ENCODE data around the gene MED27. TPM values are rescaled to one million over a fixed set of nuclear protein-coding genes. Genes with fewer than 3 reads are reported as not detected.

The MED27 gene
- polyA plus RNA-seq, 1 experiment: 36.9 TPM

- no peaks in the 10 kb centered on the region for H3K27me3 ChIP-seq (ENCODE audit: control insufficient read depth, insufficient read depth, low read length)
- no peaks in the 10 kb centered on the region for H3K36me3 ChIP-seq (ENCODE audit: control insufficient read depth, insufficient read depth, low read length)
- DNase-seq (ENCODE audit: low read depth): no peak
- POLR2A ChIA-PET: no interaction called here
- CTCF ChIA-PET: interaction anchor here (1.6 kb wide), 1 partner anchor 74 kb away, joined by 3 read pairs; no protein-coding TSS in a partner anchor
- TF ChIP-seq, protein P1, sequence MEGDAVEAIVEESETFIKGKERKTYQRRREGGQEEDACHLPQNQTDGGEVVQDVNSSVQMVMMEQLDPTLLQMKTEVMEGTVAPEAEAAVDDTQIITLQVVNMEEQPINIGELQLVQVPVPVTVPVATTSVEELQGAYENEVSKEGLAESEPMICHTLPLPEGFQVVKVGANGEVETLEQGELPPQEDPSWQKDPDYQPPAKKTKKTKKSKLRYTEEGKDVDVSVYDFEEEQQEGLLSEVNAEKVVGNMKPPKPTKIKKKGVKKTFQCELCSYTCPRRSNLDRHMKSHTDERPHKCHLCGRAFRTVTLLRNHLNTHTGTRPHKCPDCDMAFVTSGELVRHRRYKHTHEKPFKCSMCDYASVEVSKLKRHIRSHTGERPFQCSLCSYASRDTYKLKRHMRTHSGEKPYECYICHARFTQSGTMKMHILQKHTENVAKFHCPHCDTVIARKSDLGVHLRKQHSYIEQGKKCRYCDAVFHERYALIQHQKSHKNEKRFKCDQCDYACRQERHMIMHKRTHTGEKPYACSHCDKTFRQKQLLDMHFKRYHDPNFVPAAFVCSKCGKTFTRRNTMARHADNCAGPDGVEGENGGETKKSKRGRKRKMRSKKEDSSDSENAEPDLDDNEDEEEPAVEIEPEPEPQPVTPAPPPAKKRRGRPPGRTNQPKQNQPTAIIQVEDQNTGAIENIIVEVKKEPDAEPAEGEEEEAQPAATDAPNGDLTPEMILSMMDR (IDR thresholded peaks at IDR 0.05; ENCODE audit: insufficient read depth, low read depth, low read length): no peak
- H3K4me3 ChIP-seq (ENCODE audit: low read depth, low read length): no peak overlapping the region
Measured at GRCh38 chr9:131912069-131912468, 167.6 kb downstream of the MED27 start.

- Histone ChIP-seq H3K27me3 (ENCODE audit: control insufficient read depth, insufficient read depth, low read length) (no peaks in the 10 kb centered on the region), H3K4me3 (ENCODE audit: low read depth, low read length) (no peak overlapping the region), H3K36me3 (ENCODE audit: control insufficient read depth, insufficient read depth, low read length) (no peaks in the 10 kb centered on the region)
- TF ChIP-seq, protein P1 (IDR thresholded peaks at IDR 0.05; ENCODE audit: insufficient read depth, low read depth, low read length): no peak
- ChIA-PET CTCF (interaction anchor here (1.3 to 1.6 kb wide), 2 partner anchors 11 to 75 kb away, joined by 3 read pairs; no protein-coding TSS in a partner anchor), POLR2A (no interaction called here)
- no peak for DNase-seq (ENCODE audit: low read depth)
Measured at GRCh38 chr9:131910572-131910971, 169.1 kb downstream of the MED27 start.

DNA sequence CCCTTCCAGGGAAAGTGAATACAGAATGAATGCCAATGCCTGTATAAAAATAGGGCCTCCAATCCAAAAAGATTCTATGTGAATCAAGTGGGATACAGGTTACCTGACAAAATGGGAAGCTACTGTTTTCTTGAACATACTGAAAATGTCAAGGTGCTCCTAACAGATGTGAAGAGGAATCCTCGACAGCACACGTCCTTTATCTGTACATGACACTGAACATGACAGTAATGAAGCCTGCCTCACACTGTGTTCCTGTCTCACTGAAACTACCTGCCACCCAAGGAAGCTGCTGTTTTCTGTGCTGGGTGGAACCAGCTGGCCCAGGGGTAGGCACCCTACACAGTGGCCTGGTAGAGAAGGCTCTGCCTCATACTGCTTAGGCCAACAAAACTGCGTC lies 174.5 kb downstream of the MED27 start:
- Histone ChIP-seq H3K27me3 (ENCODE audit: control insufficient read depth, insufficient read depth, low read length) (no peaks in the 10 kb centered on the region), H3K4me3 (ENCODE audit: low read depth, low read length) (no peak overlapping the region), H3K36me3 (ENCODE audit: control insufficient read depth, insufficient read depth, low read length) (no peaks in the 10 kb centered on the region; the same call in 1 of the 2 replicates)
- TF ChIP-seq, protein P1 (IDR thresholded peaks at IDR 0.05; ENCODE audit: insufficient read depth, low read depth, low read length): no peak
- POLR2A ChIA-PET: no interaction called here
- DNase-seq (ENCODE audit: low read depth): no peak
- CTCF ChIA-PET: interaction anchor here (1.0 kb wide), 1 partner anchor 19 kb away, joined by 3 read pairs; no protein-coding TSS in a partner anchor

DNA sequence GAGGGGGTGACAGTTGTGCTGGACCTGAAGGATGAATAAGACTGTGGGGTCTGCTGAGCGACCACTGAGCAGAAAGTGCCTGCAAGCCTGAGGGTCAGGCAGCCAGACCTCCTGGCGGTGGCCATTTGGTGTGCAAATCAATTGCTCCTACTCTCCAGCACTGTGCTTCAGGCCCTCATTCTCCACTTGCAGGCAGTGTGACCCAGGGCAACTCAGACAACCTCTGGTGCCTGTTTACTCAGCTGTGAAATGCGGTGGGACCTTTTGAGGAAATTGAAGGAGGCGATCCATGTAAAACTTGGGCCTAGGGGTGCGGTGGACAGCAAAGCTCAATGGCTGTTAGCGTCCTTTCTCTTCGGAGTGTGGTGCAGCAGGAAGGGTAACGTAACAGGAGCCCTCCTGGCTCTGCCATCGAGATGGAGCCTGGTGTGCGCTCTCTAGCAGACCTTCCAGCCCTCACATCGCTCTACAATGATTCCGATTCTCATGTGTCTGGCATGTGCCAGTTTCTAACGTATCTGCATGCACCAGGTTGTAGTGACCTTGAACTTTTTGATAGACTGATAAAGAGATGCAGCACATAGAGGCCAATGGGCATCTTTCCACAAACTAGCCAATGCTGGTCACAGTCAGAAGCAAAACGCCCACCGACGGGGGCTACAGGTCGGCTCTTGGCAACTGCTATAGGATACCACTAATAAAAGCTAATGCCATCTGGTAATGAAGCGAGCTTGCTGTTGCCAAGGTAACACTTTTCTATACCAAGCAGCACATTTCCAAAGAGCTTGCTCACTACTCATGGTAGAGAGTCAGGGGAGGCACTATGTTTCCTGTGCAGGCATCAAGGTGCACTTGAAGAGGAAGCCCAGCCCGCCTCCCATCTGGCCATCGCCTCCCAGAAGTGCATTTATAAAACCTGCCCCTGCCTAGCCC lies 180.1 kb downstream of the MED27 start:
- H3K36me3 ChIP-seq (ENCODE audit: control insufficient read depth, insufficient read depth, low read length): no peaks in the 10 kb centered on the region; the same call in 1 of the 2 replicates
- H3K27me3 ChIP-seq (ENCODE audit: control insufficient read depth, insufficient read depth, low read length): no peaks in the 10 kb centered on the region
- ChIA-PET POLR2A (no interaction called here), CTCF (interaction anchor here (1.3 kb wide), 1 partner anchor 10 kb away, joined by 3 read pairs; no protein-coding TSS in a partner anchor)
- H3K4me3 ChIP-seq (ENCODE audit: low read depth, low read length): no peak overlapping the region
- DNase-seq (ENCODE audit: low read depth): no peak
- TF ChIP-seq, protein P1 (IDR thresholded peaks at IDR 0.05; ENCODE audit: insufficient read depth, low read depth, low read length): no peak

GRCh38 chr9:131892902-131893500 lies 186.7 kb downstream of the MED27 start:
- no peak for DNase-seq (ENCODE audit: low read depth)
- Histone ChIP-seq H3K27me3 (ENCODE audit: control insufficient read depth, insufficient read depth, low read length) (no peaks in the 10 kb centered on the region), H3K36me3 (ENCODE audit: control insufficient read depth, insufficient read depth, low read length) (no peaks in the 10 kb centered on the region), H3K4me3 (ENCODE audit: low read depth, low read length) (no peak overlapping the region)
- TF ChIP-seq, protein P1 (IDR thresholded peaks at IDR 0.05; ENCODE audit: insufficient read depth, low read depth, low read length): no peak
- ChIA-PET CTCF (interaction anchor here (0.6 kb wide), 1 partner anchor 1893 kb away, joined by 3 read pairs; no protein-coding TSS in a partner anchor), POLR2A (no interaction called here)
